ENCODE measurements around the gene CXCL8.

DNA sequence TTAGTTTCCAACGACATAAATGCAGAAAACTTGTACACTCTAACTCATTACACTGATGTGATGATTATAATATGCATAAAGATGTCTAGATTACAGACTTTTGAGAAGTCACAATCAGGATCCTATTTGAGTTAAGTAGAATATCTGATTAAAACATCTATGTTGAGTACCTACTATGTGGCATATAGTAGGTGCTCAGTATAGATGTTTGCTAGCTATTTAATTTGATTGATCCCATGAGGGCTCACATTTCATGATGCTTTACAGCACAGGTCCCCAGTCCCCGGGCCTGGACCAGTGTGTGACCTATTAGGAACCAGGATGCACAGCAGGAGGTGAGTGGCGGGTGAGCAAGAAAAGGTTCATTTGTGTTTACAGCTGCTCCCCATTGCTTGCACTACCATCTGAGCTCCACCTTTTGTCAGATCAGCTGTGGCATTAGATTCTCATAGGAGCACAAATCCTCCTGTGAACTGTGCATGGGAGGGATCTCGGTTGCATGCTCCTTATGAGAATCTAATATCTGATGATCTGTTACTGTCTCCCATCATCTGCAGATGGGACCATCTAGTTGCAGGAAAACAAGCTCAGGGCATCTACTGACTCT lies 33.0 kb upstream of the CXCL8 start:
- TF ChIP-seq EZH2 (IDR thresholded peaks at IDR 0.05; ENCODE audit: insufficient read depth, poor library complexity, severe bottlenecking) (no peak), EZH2phosphoT487 (IDR thresholded peaks at IDR 0.05; ENCODE audit: insufficient read depth, low read depth) (no peak)

Data from GM23248 (cell line).